AG09309 (cell line): ENCODE data around the gene TRIP11.
A peak's percentile ranks its signal among the peaks of the same experiment; 100 is the strongest.

ENCODE experiments used
- DNase-seq: peaks from one replicate; pipeline ENCODE4 v3.0.0-alpha.2; 2010; ENCODE audit warnings: low read depth
- H3K4me3 ChIP-seq: 2 replicates; pipeline ENCODE4 v1.5.1; 2011; ENCODE audit warnings: mild to moderate bottlenecking, low read depth, low read length, moderate library complexity; ENCODE audit not compliant: control insufficient read depth
- TF ChIP-seq, protein P1 (sequence below): IDR thresholded peaks from 2 replicates; pipeline ENCODE4 v1.5.1; 2011; ENCODE audit warnings: mild to moderate bottlenecking, low read depth, low read length, inconsistent platforms; ENCODE audit not compliant: insufficient read depth, control insufficient read depth; ENCODE audit errors: missing control alignments

The TRIP11 gene

DNA sequence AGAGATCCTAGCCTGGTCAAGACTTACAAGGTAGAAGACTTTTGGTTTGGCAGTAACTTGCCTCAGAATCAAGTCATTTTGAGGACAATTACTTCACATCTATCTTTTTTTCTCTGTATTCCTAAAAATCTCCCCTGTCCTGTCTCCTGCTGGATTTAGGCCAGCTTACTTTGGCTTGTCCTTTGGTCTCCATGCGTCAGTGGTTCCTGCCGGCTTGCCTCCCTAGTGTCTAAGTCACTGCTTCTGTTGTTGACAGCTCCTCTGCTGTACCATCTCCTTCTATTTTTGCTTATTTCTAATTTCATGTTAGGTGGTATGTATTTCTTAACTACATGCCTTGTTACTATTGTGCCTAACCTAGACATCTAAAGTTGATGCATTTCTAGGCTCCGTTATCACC, 52.7 kb downstream of the TRIP11 start:
- TF ChIP-seq, protein P1, sequence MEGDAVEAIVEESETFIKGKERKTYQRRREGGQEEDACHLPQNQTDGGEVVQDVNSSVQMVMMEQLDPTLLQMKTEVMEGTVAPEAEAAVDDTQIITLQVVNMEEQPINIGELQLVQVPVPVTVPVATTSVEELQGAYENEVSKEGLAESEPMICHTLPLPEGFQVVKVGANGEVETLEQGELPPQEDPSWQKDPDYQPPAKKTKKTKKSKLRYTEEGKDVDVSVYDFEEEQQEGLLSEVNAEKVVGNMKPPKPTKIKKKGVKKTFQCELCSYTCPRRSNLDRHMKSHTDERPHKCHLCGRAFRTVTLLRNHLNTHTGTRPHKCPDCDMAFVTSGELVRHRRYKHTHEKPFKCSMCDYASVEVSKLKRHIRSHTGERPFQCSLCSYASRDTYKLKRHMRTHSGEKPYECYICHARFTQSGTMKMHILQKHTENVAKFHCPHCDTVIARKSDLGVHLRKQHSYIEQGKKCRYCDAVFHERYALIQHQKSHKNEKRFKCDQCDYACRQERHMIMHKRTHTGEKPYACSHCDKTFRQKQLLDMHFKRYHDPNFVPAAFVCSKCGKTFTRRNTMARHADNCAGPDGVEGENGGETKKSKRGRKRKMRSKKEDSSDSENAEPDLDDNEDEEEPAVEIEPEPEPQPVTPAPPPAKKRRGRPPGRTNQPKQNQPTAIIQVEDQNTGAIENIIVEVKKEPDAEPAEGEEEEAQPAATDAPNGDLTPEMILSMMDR: no peak
- DNase-seq: no peak
- H3K4me3 ChIP-seq: no peak overlapping the region

DNA sequence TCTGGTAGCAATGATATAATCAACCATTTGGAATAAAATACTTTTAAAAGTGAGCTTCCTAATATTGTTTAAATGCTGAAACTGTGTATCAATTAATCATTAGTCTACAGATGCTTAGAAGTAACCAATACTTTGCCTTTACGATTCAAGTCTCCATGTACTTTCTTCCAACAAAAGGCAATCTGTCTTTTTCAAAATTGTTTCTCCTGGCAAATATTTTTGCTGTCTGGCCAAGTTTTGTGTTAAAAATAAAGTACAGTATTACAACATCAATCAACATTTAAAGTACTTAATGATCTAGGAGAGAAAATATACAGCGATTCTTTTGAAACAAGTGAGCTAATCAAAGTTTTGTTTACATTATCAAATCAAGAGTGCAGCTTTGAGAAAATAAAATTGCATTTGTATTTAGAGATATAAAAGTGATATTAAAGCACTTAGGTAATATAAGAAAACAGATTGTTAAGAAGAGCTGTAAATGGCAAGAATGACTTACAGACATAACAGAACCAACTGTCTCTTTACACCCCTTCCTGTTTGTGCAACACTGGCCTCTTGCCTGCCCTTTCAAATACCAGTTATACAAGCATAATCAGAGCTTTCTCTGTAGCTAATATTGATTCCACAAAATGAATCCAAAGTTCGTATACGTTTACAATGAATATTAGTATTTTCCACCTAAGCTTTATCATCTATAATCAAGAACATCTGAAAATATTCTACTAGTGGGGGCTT, 54.2 kb downstream of the TRIP11 start:
- TF ChIP-seq, protein P1: no peak
- DNase-seq: no peak
- H3K4me3 ChIP-seq: no peak overlapping the region

DNA sequence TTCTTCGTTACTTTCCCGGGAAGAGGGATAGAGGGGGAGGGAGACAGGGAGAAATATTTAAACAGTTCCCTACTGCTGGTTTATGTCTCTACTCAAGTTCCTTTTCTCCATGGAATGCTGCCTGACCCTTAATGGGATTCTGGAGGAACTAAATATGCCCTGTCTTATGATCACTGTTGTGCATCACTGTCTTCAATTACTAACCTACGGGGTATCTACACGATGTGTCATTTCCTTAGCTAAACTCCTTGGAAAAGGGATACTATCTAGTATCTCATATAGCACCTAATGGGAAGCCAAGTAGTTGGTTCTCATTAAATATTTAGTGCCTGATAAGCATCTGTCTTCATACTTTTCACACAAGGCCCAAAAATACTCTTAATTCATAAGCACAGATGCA, 54.9 kb downstream of the TRIP11 start:
- TF ChIP-seq, protein P1: no peak
- no peak for DNase-seq
- no peak overlapping the region for H3K4me3 ChIP-seq

DNA sequence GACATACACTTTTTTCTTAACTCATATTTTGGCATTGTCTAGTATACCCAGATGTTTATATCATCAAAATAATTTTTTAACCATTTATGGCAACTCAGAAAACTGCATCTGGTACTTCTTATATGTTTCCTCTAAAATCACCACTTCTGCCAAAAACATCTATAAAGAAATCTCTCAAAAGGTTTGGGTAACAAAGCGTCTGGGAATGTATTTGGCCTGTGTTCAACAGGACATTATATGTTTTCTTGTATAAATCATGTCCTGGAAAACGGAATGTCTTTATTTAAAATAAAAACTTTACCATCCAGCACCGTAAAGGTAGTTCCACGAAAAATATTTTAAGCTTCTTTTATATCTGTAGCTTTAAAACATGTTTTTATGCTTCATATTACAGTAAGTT, 56.3 kb downstream of the TRIP11 start:
- no peak overlapping the region for H3K4me3 ChIP-seq
- TF ChIP-seq, protein P1: no peak
- DNase-seq: no peak

DNA sequence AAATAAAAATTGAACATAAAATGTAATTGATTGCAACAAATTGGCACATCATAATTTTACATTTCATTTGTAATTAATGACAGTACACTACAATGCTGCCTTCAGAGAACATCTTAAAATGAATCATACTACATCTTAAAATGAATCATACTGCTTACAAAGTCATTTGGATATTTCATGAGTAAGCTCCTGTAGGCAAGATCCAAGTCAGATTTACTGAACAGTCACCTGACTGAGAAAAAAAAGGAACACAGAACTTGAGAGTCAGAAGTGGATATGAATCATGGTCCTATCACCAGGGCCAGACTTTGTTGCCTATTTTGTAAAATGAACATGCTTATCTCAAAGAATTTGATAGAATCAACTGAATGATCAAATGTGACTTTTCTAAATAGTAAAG, 59.7 kb downstream of the TRIP11 start:
- peak; percentile 84 for DNase-seq

DNA sequence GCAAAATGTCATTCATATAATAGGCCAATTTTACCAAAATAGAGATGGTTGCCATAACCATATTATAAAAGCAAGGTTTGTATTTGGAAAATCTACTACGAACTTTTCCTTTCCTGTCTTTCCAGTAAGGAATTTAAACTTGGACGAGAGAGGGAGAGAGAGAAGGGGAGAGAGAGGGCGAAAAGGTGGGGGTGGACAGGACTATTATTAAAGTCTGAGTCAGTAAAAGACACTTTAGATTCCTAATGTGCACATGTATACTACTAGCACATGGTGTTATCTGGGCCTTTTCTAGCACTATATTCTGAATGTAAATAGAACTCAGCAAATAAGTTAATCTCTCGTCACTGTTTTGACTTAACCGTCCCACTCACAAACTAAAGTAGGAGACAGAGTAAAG, 62.0 kb downstream of the TRIP11 start:
- no peak for DNase-seq
- no peak overlapping the region for H3K4me3 ChIP-seq
- TF ChIP-seq, protein P1: no peak

More for the DNA sequence above, 59.7 kb downstream of the TRIP11 start:
- no peak overlapping the region for H3K4me3 ChIP-seq
- TF ChIP-seq, protein P1: no peak
